ENCODE measurements around the gene RTL10. TPM values are rescaled to one million over a fixed set of nuclear protein-coding genes. Genes with fewer than 3 reads are reported as not detected.

Gene RTL10
- total and polyA plus RNA-seq, 2 of the 13 experiments (the other 11 are each of a cell fraction or from before 2014, with no cell fraction given): 14.1 to 15.8 TPM

DNA sequence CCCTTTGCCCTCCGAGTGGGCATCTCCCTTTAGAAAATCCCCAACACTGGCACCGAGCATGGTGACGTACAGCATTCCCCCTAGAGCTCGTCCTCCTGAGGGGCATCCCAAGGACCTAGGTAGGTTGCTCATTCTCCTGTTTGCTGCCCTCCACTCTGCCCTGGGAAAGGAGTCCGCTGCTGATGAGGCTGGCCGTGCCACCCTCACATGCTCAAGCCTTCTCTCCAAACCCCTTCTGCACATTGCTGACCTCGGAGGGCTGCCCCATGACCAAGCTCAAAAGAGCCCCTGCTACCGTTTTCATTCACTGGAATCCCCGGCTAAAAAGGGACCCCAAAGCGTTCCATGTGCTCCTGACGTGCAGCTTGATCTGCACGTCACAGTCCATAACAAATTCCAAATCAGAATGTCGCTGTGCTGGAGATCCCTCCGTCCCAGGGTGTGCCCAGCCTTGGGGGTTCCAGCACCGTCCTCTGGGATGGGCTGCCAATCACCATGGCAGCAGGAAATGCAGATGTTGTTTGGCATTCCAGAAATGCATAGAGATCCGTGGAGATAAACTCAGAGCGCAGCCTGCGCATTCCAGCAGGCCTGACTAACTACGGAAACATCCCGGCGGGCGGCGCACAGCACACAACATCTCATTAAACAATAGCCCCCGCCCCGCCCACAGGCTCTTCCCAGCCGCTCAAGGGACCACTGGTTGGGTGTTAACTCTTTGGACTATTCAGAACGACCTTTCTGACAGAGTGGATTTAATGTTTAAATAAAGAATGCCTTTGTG is 26.3 kb upstream of the RTL10 start (continued):
- TF ChIP-seq ARHGAP35 (CRISPR knock-in tag; IDR thresholded peaks at IDR 0.05; ENCODE audit: borderline replicate concordance) (no peak), RBFOX2 (IDR thresholded peaks at IDR 0.05; ENCODE audit: low read depth, low read length) (no peak), ZNF781 (CRISPR knock-in tag; IDR thresholded peaks at IDR 0.05; ENCODE audit: borderline replicate concordance, not compliant biosample characterization) (no peak), JUND (CRISPR knock-in tag; IDR thresholded peaks at IDR 0.05) (peak; percentile 96), ZNF224 (CRISPR knock-in tag; IDR thresholded peaks at IDR 0.05) (0 out of 2 replicates have a peak, but pooled peaks have one; percentile 19), ETV6 (CRISPR knock-in tag; conservative IDR thresholded peaks at IDR 0.05) (no peak), ZNF234 (CRISPR knock-in tag; conservative IDR thresholded peaks at IDR 0.05) (no peak), SIX4 (CRISPR knock-in tag; IDR thresholded peaks at IDR 0.05) (0 out of 2 replicates have a peak, but pooled peaks have one; percentile 14), HHEX (CRISPR knock-in tag; IDR thresholded peaks at IDR 0.05) (0 out of 2 replicates have a peak, but pooled peaks have one; percentile 26), JDP2 (CRISPR knock-in tag; IDR thresholded peaks at IDR 0.05; ENCODE audit: borderline replicate concordance) (no peak), CC2D1A (CRISPR knock-in tag; IDR thresholded peaks at IDR 0.05) (no peak), JARID2 (CRISPR knock-in tag; IDR thresholded peaks at IDR 0.05; ENCODE audit: insufficient replicate concordance) (no peak), GTF2F1 (IDR thresholded peaks at IDR 0.05; ENCODE audit: low read length) (no peak), GATAD2A (CRISPR knock-in tag; IDR thresholded peaks at IDR 0.05) (peak; percentile 68), ZNF337 (CRISPR knock-in tag; IDR thresholded peaks at IDR 0.05; ENCODE audit: borderline replicate concordance, low read depth) (no peak)
- TF ChIP-seq, protein P1, sequence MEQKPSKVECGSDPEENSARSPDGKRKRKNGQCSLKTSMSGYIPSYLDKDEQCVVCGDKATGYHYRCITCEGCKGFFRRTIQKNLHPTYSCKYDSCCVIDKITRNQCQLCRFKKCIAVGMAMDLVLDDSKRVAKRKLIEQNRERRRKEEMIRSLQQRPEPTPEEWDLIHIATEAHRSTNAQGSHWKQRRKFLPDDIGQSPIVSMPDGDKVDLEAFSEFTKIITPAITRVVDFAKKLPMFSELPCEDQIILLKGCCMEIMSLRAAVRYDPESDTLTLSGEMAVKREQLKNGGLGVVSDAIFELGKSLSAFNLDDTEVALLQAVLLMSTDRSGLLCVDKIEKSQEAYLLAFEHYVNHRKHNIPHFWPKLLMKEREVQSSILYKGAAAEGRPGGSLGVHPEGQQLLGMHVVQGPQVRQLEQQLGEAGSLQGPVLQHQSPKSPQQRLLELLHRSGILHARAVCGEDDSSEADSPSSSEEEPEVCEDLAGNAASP (CRISPR knock-in tag; IDR thresholded peaks at IDR 0.05; ENCODE audit: borderline replicate concordance): peak; percentile 51; the same call in 1 of the 2 replicates
- TF ChIP-seq, protein P2, sequence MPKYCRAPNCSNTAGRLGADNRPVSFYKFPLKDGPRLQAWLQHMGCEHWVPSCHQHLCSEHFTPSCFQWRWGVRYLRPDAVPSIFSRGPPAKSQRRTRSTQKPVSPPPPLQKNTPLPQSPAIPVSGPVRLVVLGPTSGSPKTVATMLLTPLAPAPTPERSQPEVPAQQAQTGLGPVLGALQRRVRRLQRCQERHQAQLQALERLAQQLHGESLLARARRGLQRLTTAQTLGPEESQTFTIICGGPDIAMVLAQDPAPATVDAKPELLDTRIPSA (CRISPR knock-in tag; IDR thresholded peaks at IDR 0.05; ENCODE audit: borderline replicate concordance): no peak
- TF ChIP-seq, protein P3, sequence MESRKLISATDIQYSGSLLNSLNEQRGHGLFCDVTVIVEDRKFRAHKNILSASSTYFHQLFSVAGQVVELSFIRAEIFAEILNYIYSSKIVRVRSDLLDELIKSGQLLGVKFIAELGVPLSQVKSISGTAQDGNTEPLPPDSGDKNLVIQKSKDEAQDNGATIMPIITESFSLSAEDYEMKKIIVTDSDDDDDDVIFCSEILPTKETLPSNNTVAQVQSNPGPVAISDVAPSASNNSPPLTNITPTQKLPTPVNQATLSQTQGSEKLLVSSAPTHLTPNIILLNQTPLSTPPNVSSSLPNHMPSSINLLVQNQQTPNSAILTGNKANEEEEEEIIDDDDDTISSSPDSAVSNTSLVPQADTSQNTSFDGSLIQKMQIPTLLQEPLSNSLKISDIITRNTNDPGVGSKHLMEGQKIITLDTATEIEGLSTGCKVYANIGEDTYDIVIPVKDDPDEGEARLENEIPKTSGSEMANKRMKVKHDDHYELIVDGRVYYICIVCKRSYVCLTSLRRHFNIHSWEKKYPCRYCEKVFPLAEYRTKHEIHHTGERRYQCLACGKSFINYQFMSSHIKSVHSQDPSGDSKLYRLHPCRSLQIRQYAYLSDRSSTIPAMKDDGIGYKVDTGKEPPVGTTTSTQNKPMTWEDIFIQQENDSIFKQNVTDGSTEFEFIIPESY (CRISPR knock-in tag; IDR thresholded peaks at IDR 0.05): peak; percentile 51; the same call in 1 of the 2 replicates
- TF ChIP-seq, protein P4, sequence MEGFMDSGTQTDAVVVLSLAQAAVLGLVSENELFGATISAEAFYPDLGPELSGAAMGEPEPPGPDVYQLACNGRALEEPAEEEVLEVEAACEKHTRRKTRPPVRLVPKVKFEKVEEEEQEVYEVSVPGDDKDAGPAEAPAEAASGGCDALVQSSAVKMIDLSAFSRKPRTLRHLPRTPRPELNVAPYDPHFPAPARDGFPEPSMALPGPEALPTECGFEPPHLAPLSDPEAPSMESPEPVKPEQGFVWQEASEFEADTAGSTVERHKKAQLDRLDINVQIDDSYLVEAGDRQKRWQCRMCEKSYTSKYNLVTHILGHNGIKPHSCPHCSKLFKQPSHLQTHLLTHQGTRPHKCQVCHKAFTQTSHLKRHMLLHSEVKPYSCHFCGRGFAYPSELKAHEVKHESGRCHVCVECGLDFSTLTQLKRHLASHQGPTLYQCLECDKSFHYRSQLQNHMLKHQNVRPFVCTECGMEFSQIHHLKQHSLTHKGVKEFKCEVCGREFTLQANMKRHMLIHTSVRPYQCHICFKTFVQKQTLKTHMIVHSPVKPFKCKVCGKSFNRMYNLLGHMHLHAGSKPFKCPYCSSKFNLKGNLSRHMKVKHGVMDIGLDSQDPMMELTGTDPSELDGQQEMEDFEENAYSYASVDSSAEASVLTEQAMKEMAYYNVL (CRISPR knock-in tag; IDR thresholded peaks at IDR 0.05; ENCODE audit: borderline replicate concordance): no peak
- TF ChIP-seq, protein P5, sequence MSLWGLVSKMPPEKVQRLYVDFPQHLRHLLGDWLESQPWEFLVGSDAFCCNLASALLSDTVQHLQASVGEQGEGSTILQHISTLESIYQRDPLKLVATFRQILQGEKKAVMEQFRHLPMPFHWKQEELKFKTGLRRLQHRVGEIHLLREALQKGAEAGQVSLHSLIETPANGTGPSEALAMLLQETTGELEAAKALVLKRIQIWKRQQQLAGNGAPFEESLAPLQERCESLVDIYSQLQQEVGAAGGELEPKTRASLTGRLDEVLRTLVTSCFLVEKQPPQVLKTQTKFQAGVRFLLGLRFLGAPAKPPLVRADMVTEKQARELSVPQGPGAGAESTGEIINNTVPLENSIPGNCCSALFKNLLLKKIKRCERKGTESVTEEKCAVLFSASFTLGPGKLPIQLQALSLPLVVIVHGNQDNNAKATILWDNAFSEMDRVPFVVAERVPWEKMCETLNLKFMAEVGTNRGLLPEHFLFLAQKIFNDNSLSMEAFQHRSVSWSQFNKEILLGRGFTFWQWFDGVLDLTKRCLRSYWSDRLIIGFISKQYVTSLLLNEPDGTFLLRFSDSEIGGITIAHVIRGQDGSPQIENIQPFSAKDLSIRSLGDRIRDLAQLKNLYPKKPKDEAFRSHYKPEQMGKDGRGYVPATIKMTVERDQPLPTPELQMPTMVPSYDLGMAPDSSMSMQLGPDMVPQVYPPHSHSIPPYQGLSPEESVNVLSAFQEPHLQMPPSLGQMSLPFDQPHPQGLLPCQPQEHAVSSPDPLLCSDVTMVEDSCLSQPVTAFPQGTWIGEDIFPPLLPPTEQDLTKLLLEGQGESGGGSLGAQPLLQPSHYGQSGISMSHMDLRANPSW (CRISPR knock-in tag; IDR thresholded peaks at IDR 0.05; ENCODE audit: borderline replicate concordance): 0 out of 2 replicates have a peak, but pooled peaks have one; percentile 58

Data from HepG2 (cell line).